Right lobe of liver (tissue), 4 donors: ENCODE results near the gene CRYM.
A peak's percentile ranks its signal among the peaks of the same experiment; 100 is the strongest.

Experiments used
- POLR2A ChIP-seq: fragments of 450-650 bp; IDR thresholded peaks from one replicate; pipeline ENCODE4 v1.6.1; 2017; ENCODE audit warnings: antibody characterized with exemption, mild to moderate bottlenecking
- TF ChIP-seq, protein P1 (sequence below), 4 donors: fragments of 200-600 bp in 3 of 4; fragments of 450-650 bp in 1 of 4; IDR thresholded peaks; one replicate each; pipeline versions ENCODE4 v1.5.1 to v1.8.0; 2016 to 2022; ENCODE audit warnings: antibody characterized with exemption in 4 of 4, mild to moderate bottlenecking in 2 of 4
- donor health status: DM: no; HTN: no; CAD: no.
- donor health status: DM: no; HTN: no; CAD: no.
- donor health status: DM: no; HTN: yes; CAD: no.

DNA sequence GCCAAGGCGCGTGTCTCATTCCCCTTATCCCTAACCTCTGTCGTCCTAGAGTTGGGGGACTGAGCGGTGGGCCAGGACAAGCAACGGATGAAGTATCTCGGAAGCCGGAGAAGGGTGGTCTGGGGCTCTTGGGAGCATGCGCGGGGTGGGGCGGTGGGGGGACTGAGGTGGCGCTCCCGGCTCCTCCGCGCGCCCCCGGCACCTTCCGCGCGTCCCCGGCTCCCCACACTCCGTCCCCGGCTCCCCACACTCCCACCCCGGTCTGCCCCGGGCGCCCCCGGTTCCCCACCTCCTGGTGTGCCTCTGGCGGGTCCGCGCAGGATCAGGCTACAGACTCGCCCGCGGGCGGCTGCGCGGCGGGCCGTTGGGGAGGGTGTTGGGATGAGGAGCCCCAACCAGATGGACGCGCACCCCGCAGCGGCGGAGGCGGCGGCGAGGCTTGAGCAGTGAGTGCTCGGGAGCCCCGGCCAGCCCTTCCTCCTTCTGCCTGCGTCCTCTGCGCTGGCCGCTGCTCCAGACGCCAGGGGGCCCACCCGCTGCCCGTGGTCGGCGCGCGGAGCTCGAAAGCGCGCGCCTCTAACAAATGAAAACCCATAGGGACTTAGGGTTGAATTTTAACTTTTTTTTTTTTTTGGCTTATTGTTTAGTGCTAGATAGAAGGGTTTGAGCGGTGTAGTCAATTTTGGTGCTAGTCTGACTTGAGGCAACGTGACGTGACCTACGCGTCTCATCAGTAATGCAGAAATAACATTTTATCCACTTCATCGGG lies 5.6 kb upstream of the CRYM start:
- TF ChIP-seq, protein P1, sequence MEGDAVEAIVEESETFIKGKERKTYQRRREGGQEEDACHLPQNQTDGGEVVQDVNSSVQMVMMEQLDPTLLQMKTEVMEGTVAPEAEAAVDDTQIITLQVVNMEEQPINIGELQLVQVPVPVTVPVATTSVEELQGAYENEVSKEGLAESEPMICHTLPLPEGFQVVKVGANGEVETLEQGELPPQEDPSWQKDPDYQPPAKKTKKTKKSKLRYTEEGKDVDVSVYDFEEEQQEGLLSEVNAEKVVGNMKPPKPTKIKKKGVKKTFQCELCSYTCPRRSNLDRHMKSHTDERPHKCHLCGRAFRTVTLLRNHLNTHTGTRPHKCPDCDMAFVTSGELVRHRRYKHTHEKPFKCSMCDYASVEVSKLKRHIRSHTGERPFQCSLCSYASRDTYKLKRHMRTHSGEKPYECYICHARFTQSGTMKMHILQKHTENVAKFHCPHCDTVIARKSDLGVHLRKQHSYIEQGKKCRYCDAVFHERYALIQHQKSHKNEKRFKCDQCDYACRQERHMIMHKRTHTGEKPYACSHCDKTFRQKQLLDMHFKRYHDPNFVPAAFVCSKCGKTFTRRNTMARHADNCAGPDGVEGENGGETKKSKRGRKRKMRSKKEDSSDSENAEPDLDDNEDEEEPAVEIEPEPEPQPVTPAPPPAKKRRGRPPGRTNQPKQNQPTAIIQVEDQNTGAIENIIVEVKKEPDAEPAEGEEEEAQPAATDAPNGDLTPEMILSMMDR (IDR thresholded peaks at IDR 0.05): peak; percentile 15 to 48 (median 44)
- TF ChIP-seq POLR2A: no peak
